PC-3 (cell line): ENCODE results near the gene PUM2. TPM values are rescaled to one million over a fixed set of nuclear protein-coding genes. Genes with fewer than 3 reads are reported as not detected.

Source experiments
- ATAC-seq: fragments of 200-7000 bp; cut with Tn5 transposase; 2 replicates; pipeline ENCODE4 v1.9.1; 2020; ENCODE audit warnings: mild to moderate bottlenecking, moderate library complexity
- BruUV-seq: library from RNA; stranded (reverse); fragments of 400-500 nt; replicated peaks from 2 replicates; lab custom pipeline; 2021; lab: Mats Ljungman, UMichigan
- CTCF ChIA-PET: fragments of 300-600 bp; sonication (Branson Sonifier 250); formaldehyde crosslinking; loops from one replicate; lab custom pipeline; 2022; ENCODE audit warnings: antibody characterized with exemption; lab: Charles Lee
- POLR2A ChIA-PET: fragments of 300-600 bp; sonication (Branson Sonifier 250); formaldehyde crosslinking; loops from one replicate; lab custom pipeline; 2022; ENCODE audit warnings: antibody characterized with exemption; ENCODE audit not compliant: unreplicated experiment; lab: Charles Lee
- DNase-seq: peaks from one replicate; pipeline ENCODE4 v3.0.0-alpha.2; 2015
- H2AFZ ChIP-seq: fragments of 300-600 bp; sonication (generic); 2 replicates; pipeline ENCODE4 v1.6.0; 2016; ENCODE audit warnings: antibody characterized with exemption, low read length
- H3F3A ChIP-seq: fragments of 300-600 bp; sonication (generic); one replicate; pipeline ENCODE4 v1.6.0; 2017; ENCODE audit warnings: antibody characterized with exemption, low read length, control low read depth, mild to moderate bottlenecking; ENCODE audit not compliant: unreplicated experiment
- H3K27ac ChIP-seq: fragments of 300-600 bp; sonication (generic); 2 replicates; pipeline ENCODE4 v1.5.1; 2016; ENCODE audit warnings: mild to moderate bottlenecking, low read length
- H3K27me3 ChIP-seq: fragments of 300-600 bp; sonication (generic); 2 replicates; pipeline ENCODE4 v1.6.1; 2016; ENCODE audit warnings: low read length, mixed read lengths
- H3K36me3 ChIP-seq: fragments of 300-600 bp; sonication (generic); 2 replicates; pipeline ENCODE4 v1.6.1; 2016; ENCODE audit warnings: low read depth, mixed run types, low read length, mixed read lengths
- H3K4me1 ChIP-seq: fragments of 300-600 bp; sonication (generic); 2 replicates; pipeline ENCODE4 v1.5.1; 2016; ENCODE audit warnings: low read length; ENCODE audit not compliant: insufficient read depth
- H3K4me2 ChIP-seq: fragments of 300-600 bp; sonication (generic); 2 replicates; pipeline ENCODE4 v1.6.0; 2016; ENCODE audit warnings: low read length
- H3K4me3 ChIP-seq: fragments of 300-600 bp; sonication (generic); 2 replicates; pipeline ENCODE4 v1.5.1; 2016; ENCODE audit warnings: mild to moderate bottlenecking, low read length, mixed read lengths
- H3K79me2 ChIP-seq: fragments of 300-600 bp; sonication (generic); 2 replicates; pipeline ENCODE4 v1.6.1; 2017; ENCODE audit warnings: low read length, mixed read lengths
- H3K9ac ChIP-seq: fragments of 300-600 bp; sonication (generic); 2 replicates; pipeline ENCODE4 v1.6.0; 2016; ENCODE audit warnings: mild to moderate bottlenecking, low read length
- H3K9me2 ChIP-seq: fragments of 300-600 bp; sonication (generic); replicated peaks from 2 replicates; pipeline ENCODE4 v1.6.1; 2016; ENCODE audit warnings: mixed run types, low read length, mixed read lengths
- H3K9me3 ChIP-seq: fragments of 300-600 bp; sonication (generic); 2 replicates; pipeline ENCODE4 v1.6.1; 2016; ENCODE audit warnings: low read length, mixed read lengths
- H4K20me1 ChIP-seq: fragments of 300-600 bp; sonication (generic); 2 replicates; pipeline ENCODE4 v1.6.1; 2016; ENCODE audit warnings: low read length, mixed read lengths
- EZH2 ChIP-seq: fragments of 300-600 bp; sonication (generic); IDR thresholded peaks from one replicate; pipeline ENCODE4 v1.6.1; 2017; ENCODE audit warnings: antibody characterized with exemption, mild to moderate bottlenecking, low read length; ENCODE audit not compliant: unreplicated experiment
- EZH2phosphoT487 ChIP-seq: fragments of 300-600 bp; sonication (generic); IDR thresholded peaks from 2 replicates; pipeline ENCODE4 v1.6.1; 2018; ENCODE audit warnings: mild to moderate bottlenecking, antibody characterized with exemption, low read length, borderline replicate concordance
- intact Hi-C: fragments of 100-400 bp; cut with micrococcal nuclease; formaldehyde crosslinking; loops from 2 replicates; pipeline ENCODE4 v1.9.0; 2023
- total RNA-seq: library from RNA; depleted of rRNA; stranded (reverse); fragments of >200 nt; gene quantifications from 2 replicates; pipeline ENCODE4 v1.2.3, GENCODE V29; 2014
- TF ChIP-seq, protein P1 (sequence below): fragments of 300-600 bp; sonication (generic); conservative IDR thresholded peaks from 2 replicates; pipeline ENCODE4 v1.5.1; 2017; ENCODE audit warnings: antibody characterized with exemption, low read depth, mild to moderate bottlenecking, low read length

PUM2 gene
- total RNA-seq, 1 experiment from 2014 or later = 14.9 TPM

DNA sequence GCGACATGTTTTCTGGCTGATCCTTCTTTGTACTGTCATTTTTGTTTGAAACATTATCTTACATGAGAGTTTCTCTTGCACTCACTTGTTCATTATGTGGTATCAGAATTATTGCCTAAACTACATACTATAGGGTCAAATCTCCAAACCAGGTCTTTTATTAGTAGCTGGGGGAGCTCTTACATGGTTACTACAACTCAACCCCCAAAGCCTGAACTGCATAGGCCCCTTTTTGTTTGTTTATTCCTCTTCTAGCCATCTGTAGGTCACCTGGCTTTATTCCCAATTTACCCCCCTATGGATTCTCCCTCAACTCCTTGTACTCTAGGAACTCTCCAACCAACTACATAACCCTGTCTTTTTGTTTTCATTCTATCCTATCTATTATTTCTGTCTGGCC, 46.7 kb downstream of the PUM2 start:
- ChIA-PET POLR2A (interaction anchor here (0.6 kb wide), 1 partner anchor 310 kb away, joined by 4 read pairs; no protein-coding TSS in a partner anchor), CTCF (no interaction called here)
- BruUV-seq = no TSS peak
- peaks cover 10% of the 10 kb centered on the region for H4K20me1 ChIP-seq
- no peak overlapping the region for H3K4me3 ChIP-seq
- no peak for DNase-seq
- H3K36me3 ChIP-seq = peaks cover 34% of the 10 kb centered on the region
- H3F3A ChIP-seq = no peaks in the 10 kb centered on the region
- H3K4me2 ChIP-seq = no peak overlapping the region
- peaks cover 8% of the 10 kb centered on the region for H3K4me1 ChIP-seq
- H3K9me3 ChIP-seq = no peaks in the 10 kb centered on the region
- intact Hi-C loops = no loop called here
- H2AFZ ChIP-seq = no peak overlapping the region
- peaks cover 40% of the 10 kb centered on the region for H3K79me2 ChIP-seq
- no peak overlapping the region for H3K9ac ChIP-seq
- H3K9me2 ChIP-seq = no peaks in the 10 kb centered on the region
- no peak for ATAC-seq
- no peak overlapping the region for H3K27ac ChIP-seq
- TF ChIP-seq EZH2phosphoT487 = no peak
- TF ChIP-seq, protein P1, sequence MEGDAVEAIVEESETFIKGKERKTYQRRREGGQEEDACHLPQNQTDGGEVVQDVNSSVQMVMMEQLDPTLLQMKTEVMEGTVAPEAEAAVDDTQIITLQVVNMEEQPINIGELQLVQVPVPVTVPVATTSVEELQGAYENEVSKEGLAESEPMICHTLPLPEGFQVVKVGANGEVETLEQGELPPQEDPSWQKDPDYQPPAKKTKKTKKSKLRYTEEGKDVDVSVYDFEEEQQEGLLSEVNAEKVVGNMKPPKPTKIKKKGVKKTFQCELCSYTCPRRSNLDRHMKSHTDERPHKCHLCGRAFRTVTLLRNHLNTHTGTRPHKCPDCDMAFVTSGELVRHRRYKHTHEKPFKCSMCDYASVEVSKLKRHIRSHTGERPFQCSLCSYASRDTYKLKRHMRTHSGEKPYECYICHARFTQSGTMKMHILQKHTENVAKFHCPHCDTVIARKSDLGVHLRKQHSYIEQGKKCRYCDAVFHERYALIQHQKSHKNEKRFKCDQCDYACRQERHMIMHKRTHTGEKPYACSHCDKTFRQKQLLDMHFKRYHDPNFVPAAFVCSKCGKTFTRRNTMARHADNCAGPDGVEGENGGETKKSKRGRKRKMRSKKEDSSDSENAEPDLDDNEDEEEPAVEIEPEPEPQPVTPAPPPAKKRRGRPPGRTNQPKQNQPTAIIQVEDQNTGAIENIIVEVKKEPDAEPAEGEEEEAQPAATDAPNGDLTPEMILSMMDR = no peak
- no peak for TF ChIP-seq EZH2
- no peaks in the 10 kb centered on the region for H3K27me3 ChIP-seq

GRCh38 chr2:20302019-20302418, 48.6 kb downstream of the PUM2 start:
- no peaks in the 10 kb centered on the region for H3F3A ChIP-seq
- CTCF ChIA-PET = no interaction called here
- no peak overlapping the region for H3K9ac ChIP-seq
- H4K20me1 ChIP-seq = peaks cover 10% of the 10 kb centered on the region
- H3K79me2 ChIP-seq = peaks cover 40% of the 10 kb centered on the region
- POLR2A ChIA-PET = no interaction called here
- ATAC-seq = peak; percentile 15; the same call in 1 of the 2 replicates
- no peak overlapping the region for H3K27ac ChIP-seq
- DNase-seq = peak; percentile 49
- H3K4me3 ChIP-seq = no peak overlapping the region
- TF ChIP-seq, protein P1 = no peak
- no peak for TF ChIP-seq EZH2
- no peak for TF ChIP-seq EZH2phosphoT487
- intact Hi-C loops = no loop called here
- no peaks in the 10 kb centered on the region for H3K9me2 ChIP-seq
- H3K27me3 ChIP-seq = no peaks in the 10 kb centered on the region
- H3K4me1 ChIP-seq = peaks cover 8% of the 10 kb centered on the region
- H3K9me3 ChIP-seq = no peaks in the 10 kb centered on the region
- H2AFZ ChIP-seq = no peak overlapping the region
- H3K4me2 ChIP-seq = no peak overlapping the region
- H3K36me3 ChIP-seq = peaks cover 28% of the 10 kb centered on the region; the same call in 1 of the 2 replicates
- BruUV-seq = no TSS peak

DNA sequence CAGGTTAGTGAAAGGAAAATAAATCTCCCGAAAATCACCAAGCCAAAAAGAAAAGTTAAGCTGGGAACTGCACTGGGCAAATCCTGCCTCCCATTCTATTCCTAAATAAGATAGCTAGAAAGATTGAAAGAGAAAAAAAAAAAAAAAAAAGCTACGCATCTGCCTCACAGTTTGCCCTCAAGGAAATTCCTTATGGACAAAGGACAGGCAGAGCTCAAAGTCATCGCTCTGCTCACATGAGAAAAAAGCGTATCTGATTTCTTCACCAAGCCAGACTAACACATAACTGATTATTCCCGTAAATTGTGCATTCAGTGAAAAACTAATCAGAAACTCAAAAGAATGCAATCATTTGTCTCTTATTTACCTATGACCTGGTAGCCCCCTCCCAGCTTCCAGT, 50.0 kb downstream of the PUM2 start:
- Histone ChIP-seq H3K9me3 (no peaks in the 10 kb centered on the region), H3K4me2 (no peak overlapping the region), H3K4me1 (peaks cover 8% of the 10 kb centered on the region), H4K20me1 (peaks cover 10% of the 10 kb centered on the region), H3F3A (no peaks in the 10 kb centered on the region), H3K4me3 (no peak overlapping the region), H3K27me3 (no peaks in the 10 kb centered on the region), H3K27ac (no peak overlapping the region), H3K36me3 (peaks cover 31% of the 10 kb centered on the region; the same call in 1 of the 2 replicates), H2AFZ (no peak overlapping the region), H3K9me2 (no peaks in the 10 kb centered on the region), H3K9ac (no peak overlapping the region), H3K79me2 (peaks cover 43% of the 10 kb centered on the region)
- POLR2A ChIA-PET = no interaction called here
- no peak for ATAC-seq
- CTCF ChIA-PET = no interaction called here
- TF ChIP-seq, protein P1 = no peak
- no peak for TF ChIP-seq EZH2phosphoT487
- no peak for TF ChIP-seq EZH2
- intact Hi-C loops = no loop called here
- no peak for DNase-seq
- no TSS peak for BruUV-seq
